Fibroblast of pulmonary artery (primary cell): Measurements from ENCODE around the gene MVD.

Experiments used
- DNase-seq: peaks from one replicate; pipeline ENCODE4 v3.0.0-alpha.2; 2010; ENCODE audit warnings: low read depth
- H3K4me3 ChIP-seq: replicated peaks from 2 replicates; pipeline ENCODE4 v1.5.1; 2011; ENCODE audit warnings: low read depth, mild to moderate bottlenecking, control low read depth, low read length, moderate library complexity
- CTCF ChIP-seq: IDR thresholded peaks from 2 replicates; pipeline ENCODE4 v1.5.1; 2011; ENCODE audit warnings: mild to moderate bottlenecking, control low read depth, low read length, inconsistent platforms; ENCODE audit errors: missing control alignments

Gene MVD

GRCh38 chr16:88618956-88619667 is 43.8 kb downstream of the MVD start:
- TF ChIP-seq CTCF = no peak
- no peak overlapping the region for H3K4me3 ChIP-seq
- DNase-seq = no peak

GRCh38 chr16:88618182-88618955 is 44.5 kb downstream of the MVD start:
- no peak for TF ChIP-seq CTCF
- H3K4me3 ChIP-seq = no peak overlapping the region
- DNase-seq = no peak

GRCh38 chr16:88617268-88618031 is 45.4 kb downstream of the MVD start:
- no peak for TF ChIP-seq CTCF
- DNase-seq = no peak
- no peak overlapping the region for H3K4me3 ChIP-seq

GRCh38 chr16:88616736-88617135 is 46.2 kb downstream of the MVD start:
- no peak for TF ChIP-seq CTCF
- DNase-seq = no peak
- no peak overlapping the region for H3K4me3 ChIP-seq

- no peak for DNase-seq
- H3K4me3 ChIP-seq = no peak overlapping the region
- no peak for TF ChIP-seq CTCF
These were observed 46.6 kb downstream of the MVD start for GRCh38 chr16:88616320-88616719.

GRCh38 chr16:88614818-88615580 is 47.9 kb downstream of the MVD start:
- DNase-seq = no peak
- H3K4me3 ChIP-seq = no peak overlapping the region
- TF ChIP-seq CTCF = no peak
